ENCODE results near the gene TSPAN9. TPM values are rescaled to one million over a fixed set of nuclear protein-coding genes. Genes with fewer than 3 reads are reported as not detected.

Gene TSPAN9
- total and polyA plus RNA-seq, 2 of the 4 experiments (the other 2 are of a cell fraction) = 17.7 to 39.1 TPM

GRCh38 chr12:3244219-3244750 lies 167.1 kb downstream of the TSPAN9 start:
- Histone ChIP-seq H2AK9ac (replicated peaks; ENCODE audit: low read depth, low read length, poor library complexity) (no peak overlapping the region), H3K9me1 (ENCODE audit: insufficient read depth, low read length) (no peaks in the 10 kb centered on the region), H3K27ac (ENCODE audit: insufficient read depth, low read length) (no peak overlapping the region), H3K18ac (ENCODE audit: low read depth, low read length) (no peak overlapping the region), H3K36me3 (ENCODE audit: control insufficient read depth, insufficient read depth, low read length) (no peaks in the 10 kb centered on the region), H3K23ac (ENCODE audit: low read depth, low read length) (no peak overlapping the region), H3K9me3 (ENCODE audit: control insufficient read depth, insufficient read depth, low read length) (no peaks in the 10 kb centered on the region), H3K79me1 (ENCODE audit: low read depth in 1 of 2, low read length in 2 of 2) (no peaks in the 10 kb centered on the region; a peak in 1 of 4 replicates), H2BK15ac (ENCODE audit: low read depth, low read length) (no peak overlapping the region), H2AK5ac (ENCODE audit: low read depth, low read length) (no peak overlapping the region), H3K9ac (ENCODE audit: low read depth, low read length) (no peak overlapping the region), H4K20me1 (ENCODE audit: insufficient read depth, low read length) (no peaks in the 10 kb centered on the region), H3K56ac (ENCODE audit: extremely low read depth, insufficient read depth, low read length) (no peak overlapping the region), H3K4me3 (ENCODE audit: insufficient read depth, low read depth, low read length) (no peak overlapping the region), H4K8ac (ENCODE audit: low read depth in 2 of 2, low read length in 2 of 2) (no peak overlapping the region), H2AFZ (replicated peaks; ENCODE audit: low read length, poor library complexity) (no peak overlapping the region), H2BK5ac (ENCODE audit: low read depth, low read length, poor library complexity, severe bottlenecking) (no peak overlapping the region), H4K91ac (ENCODE audit: insufficient read depth, low read depth, low read length) (no peak overlapping the region), H3K4me1 (ENCODE audit: control insufficient read depth, insufficient read depth, low read length) (no peaks in the 10 kb centered on the region), H3K4ac (ENCODE audit: low read depth, low read length) (no peak overlapping the region), H2BK20ac (ENCODE audit: low read depth, low read length) (no peak overlapping the region), H3K27me3 (ENCODE audit: control insufficient read depth, insufficient read depth, low read length) (no peaks in the 10 kb centered on the region), H3K14ac (replicated peaks; ENCODE audit: low read depth, low read length) (no peak overlapping the region), H2BK120ac (ENCODE audit: low read depth, low read length) (no peak overlapping the region), H4K5ac (ENCODE audit: low read depth, low read length) (no peak overlapping the region), H3K4me2 (ENCODE audit: low read depth, low read length) (no peak overlapping the region)
- POLR2A ChIA-PET (ENCODE audit: unreplicated experiment) = no interaction called here
- dilution Hi-C loops (cut with HindIII; ENCODE audit: low sequenced_read_pairs, unreplicated experiment) = no loop called here
- in situ Hi-C loops (cut with MboI; ENCODE audit: low sequenced_read_pairs) = no loop called here
- CTCF ChIA-PET = no interaction called here
- 85% methylated on average over 4 of the region's 20 CpGs; no CpG with 5 or more reads in 1 of the 2 experiments for WGBS, 2 experiments (ENCODE audit: extremely low coverage in 2 of 2, insufficient read length in 1 of 2)
- no peak for TF ChIP-seq MXI1 (IDR thresholded peaks at IDR 0.05; ENCODE audit: borderline replicate concordance, low read depth, low read length)
- no peak for TF ChIP-seq FOS (IDR thresholded peaks at IDR 0.05; ENCODE audit: low read depth, low read length)
- no peak for TF ChIP-seq MAFK (IDR thresholded peaks at IDR 0.05; ENCODE audit: low read depth, low read length)
- no peak for TF ChIP-seq CTCF (conservative IDR thresholded peaks at IDR 0.05; ENCODE audit: low read depth, low read length)
- TF ChIP-seq RCOR1 (IDR thresholded peaks at IDR 0.05; ENCODE audit: insufficient replicate concordance, low read length) = no peak
- no peak for TF ChIP-seq RAD21 (IDR thresholded peaks at IDR 0.05; ENCODE audit: low read length)
- TF ChIP-seq USF2 (IDR thresholded peaks at IDR 0.05; ENCODE audit: low read depth, low read length) = no peak
- no peak for TF ChIP-seq SMC3 (IDR thresholded peaks at IDR 0.05; ENCODE audit: low read depth, low read length)
- no peak for TF ChIP-seq NFE2L2 (IDR thresholded peaks at IDR 0.05; ENCODE audit: low read depth, low read length)
- no peak for TF ChIP-seq MAZ (IDR thresholded peaks at IDR 0.05; ENCODE audit: borderline replicate concordance, low read depth, low read length)
- no peak for TF ChIP-seq CHD1 (IDR thresholded peaks at IDR 0.05; ENCODE audit: low read depth, low read length)
- no peak for TF ChIP-seq POLR2A (IDR thresholded peaks at IDR 0.05; ENCODE audit: low read depth, low read length)
- TF ChIP-seq BHLHE40 (IDR thresholded peaks at IDR 0.05; ENCODE audit: low read depth, low read length) = no peak
- TF ChIP-seq RFX5 (IDR thresholded peaks at IDR 0.05; ENCODE audit: low read depth, low read length) = no peak
- no peak for TF ChIP-seq CEBPB (IDR thresholded peaks at IDR 0.05; ENCODE audit: low read depth, low read length)
- TF ChIP-seq ELK1 (IDR thresholded peaks at IDR 0.05; ENCODE audit: borderline replicate concordance, low read depth, low read length) = no peak
- no TSS peak for BruUV-seq (replicated peaks)
- ATAC-seq (ENCODE audit: low read depth) (no peak), DNase-seq (no peak)
- intact Hi-C loops (cut with micrococcal nuclease) = no loop called here
